ENCODE data around the gene CD72.

Gene CD72

GRCh38 chr9:35561468-35562261 lies 56.5 kb downstream of the CD72 start:
- Mint-ChIP-seq H3K9me3 (no peaks in the 10 kb centered on the region), H3K27ac (no peak overlapping the region), H3K36me3 (ENCODE audit: insufficient read depth) (no peaks in the 10 kb centered on the region), H3K4me3 (no peak overlapping the region), H3K4me1 (ENCODE audit: low read depth in 2 of 2) (peaks cover 0 to 4% of the 10 kb centered on the region in 2 donors), H3K27me3 (peaks cover 0 to 8% of the 10 kb centered on the region in 2 donors)
- no peak for DNase-seq
- ATAC-seq (replicated peaks): no peak

- H3K9me3 Mint-ChIP-seq: no peaks in the 10 kb centered on the region
- peaks cover 0 to 8% of the 10 kb centered on the region in 2 donors for H3K27me3 Mint-ChIP-seq
- no peak overlapping the region for H3K27ac Mint-ChIP-seq
- H3K36me3 Mint-ChIP-seq (ENCODE audit: insufficient read depth): no peaks in the 10 kb centered on the region
- DNase-seq: no peak
- no peak overlapping the region for H3K4me3 Mint-ChIP-seq
- H3K4me1 Mint-ChIP-seq (ENCODE audit: low read depth in 2 of 2): peaks cover 0 to 2% of the 10 kb centered on the region in 2 donors
- ATAC-seq (replicated peaks): no peak
Measured at GRCh38 chr9:35560625-35561337, 57.4 kb downstream of the CD72 start.
